VCaP (cell line): ENCODE results near the gene SLC22A4.

Experiments
- H3K27ac ChIP-seq: fragments of 450-650 bp; 2 replicates; pipeline ENCODE4 v1.5.1; 2017
- TF ChIP-seq, protein P1 (sequence below): fragments of 450-650 bp; conservative IDR thresholded peaks from 2 replicates; pipeline ENCODE4 v1.5.1; 2017; ENCODE audit warnings: mild to moderate bottlenecking, moderate library complexity

SLC22A4 gene

DNA sequence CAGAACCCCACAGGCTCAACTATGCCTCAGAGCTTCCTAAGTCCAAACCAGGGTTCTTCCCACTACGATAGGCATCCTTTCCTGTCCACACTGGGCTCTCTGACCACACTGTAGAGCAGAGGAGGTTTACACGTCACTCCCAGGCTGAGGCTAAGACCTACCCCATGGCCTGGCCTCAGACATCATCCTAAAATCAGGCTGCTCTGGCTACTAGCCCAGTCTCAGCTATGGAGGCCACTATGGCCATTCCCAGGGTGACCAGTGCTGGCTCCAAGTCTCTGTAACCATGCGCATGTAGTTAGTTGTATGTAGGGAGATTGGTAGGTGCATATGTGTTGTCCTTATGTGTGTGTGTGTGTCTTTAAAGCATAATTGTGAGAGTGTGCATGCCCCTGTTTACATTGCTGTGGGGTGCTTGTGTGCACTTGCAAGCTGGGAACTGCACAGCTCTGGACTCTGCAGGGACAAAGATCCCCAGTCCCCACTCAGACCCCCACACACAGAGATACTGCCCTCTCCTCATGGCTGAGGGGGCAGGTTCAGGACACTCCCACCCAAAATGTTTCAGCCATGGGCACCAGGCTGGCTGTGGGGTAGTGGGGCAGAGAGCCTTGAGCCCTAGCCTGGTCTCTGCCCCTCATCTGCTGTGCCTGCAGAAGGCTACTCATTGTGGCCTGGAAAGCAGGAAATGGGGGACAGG is 24.4 kb upstream of the SLC22A4 start:
- no peak overlapping the region for H3K27ac ChIP-seq
- TF ChIP-seq, protein P1, sequence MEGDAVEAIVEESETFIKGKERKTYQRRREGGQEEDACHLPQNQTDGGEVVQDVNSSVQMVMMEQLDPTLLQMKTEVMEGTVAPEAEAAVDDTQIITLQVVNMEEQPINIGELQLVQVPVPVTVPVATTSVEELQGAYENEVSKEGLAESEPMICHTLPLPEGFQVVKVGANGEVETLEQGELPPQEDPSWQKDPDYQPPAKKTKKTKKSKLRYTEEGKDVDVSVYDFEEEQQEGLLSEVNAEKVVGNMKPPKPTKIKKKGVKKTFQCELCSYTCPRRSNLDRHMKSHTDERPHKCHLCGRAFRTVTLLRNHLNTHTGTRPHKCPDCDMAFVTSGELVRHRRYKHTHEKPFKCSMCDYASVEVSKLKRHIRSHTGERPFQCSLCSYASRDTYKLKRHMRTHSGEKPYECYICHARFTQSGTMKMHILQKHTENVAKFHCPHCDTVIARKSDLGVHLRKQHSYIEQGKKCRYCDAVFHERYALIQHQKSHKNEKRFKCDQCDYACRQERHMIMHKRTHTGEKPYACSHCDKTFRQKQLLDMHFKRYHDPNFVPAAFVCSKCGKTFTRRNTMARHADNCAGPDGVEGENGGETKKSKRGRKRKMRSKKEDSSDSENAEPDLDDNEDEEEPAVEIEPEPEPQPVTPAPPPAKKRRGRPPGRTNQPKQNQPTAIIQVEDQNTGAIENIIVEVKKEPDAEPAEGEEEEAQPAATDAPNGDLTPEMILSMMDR: no peak

DNA sequence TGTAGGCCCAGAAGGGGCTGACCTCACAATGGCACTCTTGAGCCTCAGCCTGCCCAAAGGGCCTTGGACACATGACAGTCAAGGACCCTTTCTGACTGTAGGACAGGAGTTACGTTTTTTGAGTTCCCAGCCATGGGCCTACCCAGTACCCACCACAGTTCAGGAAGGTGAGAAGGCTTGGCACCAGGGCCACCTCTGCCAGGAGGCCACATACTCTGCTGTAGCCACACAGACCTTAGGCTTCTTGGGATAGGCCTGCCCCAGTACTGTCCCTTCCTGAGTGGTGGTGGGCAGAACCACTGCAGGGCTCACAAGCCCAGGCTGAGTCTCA is 23.9 kb upstream of the SLC22A4 start:
- TF ChIP-seq, protein P1: no peak
- no peak overlapping the region for H3K27ac ChIP-seq

- TF ChIP-seq, protein P1: no peak
- no peak overlapping the region for H3K27ac ChIP-seq
These were observed 23.5 kb upstream of the SLC22A4 start for GRCh38 chr5:132270706-132271105.

GRCh38 chr5:132271251-132272246 is 22.6 kb upstream of the SLC22A4 start:
- no peak overlapping the region for H3K27ac ChIP-seq
- TF ChIP-seq, protein P1: no peak

GRCh38 chr5:132272311-132273210 is 21.6 kb upstream of the SLC22A4 start:
- TF ChIP-seq, protein P1: peak; percentile 89
- H3K27ac ChIP-seq: no peak overlapping the region

GRCh38 chr5:132273631-132274030 is 20.6 kb upstream of the SLC22A4 start:
- no peak overlapping the region for H3K27ac ChIP-seq
- TF ChIP-seq, protein P1: no peak
